Measurements from ENCODE around the gene KCNH8. TPM values are rescaled to one million over a fixed set of nuclear protein-coding genes. Genes with fewer than 3 reads are reported as not detected.

Gene KCNH8
- total RNA-seq, 1 experiment from 2014 or later = 3.7 TPM

- DNase-seq = no peak
- Histone ChIP-seq H3K79me1 (ENCODE audit: insufficient read depth, low read depth, low read length, poor library complexity, severe bottlenecking) (no peaks in the 10 kb centered on the region), H4K91ac (ENCODE audit: insufficient read length, low read depth, low read length) (no peak overlapping the region), H3K4me1 (ENCODE audit: insufficient read depth, low read length) (no peaks in the 10 kb centered on the region), H2BK120ac (ENCODE audit: low read depth, low read length, poor library complexity, severe bottlenecking) (no peak overlapping the region), H3K4me2 (ENCODE audit: insufficient read depth, insufficient read length, low read length) (no peak overlapping the region), H3K9me3 (ENCODE audit: control insufficient read depth, low read depth, low read length) (peaks cover 4% of the 10 kb centered on the region), H4K8ac (replicated peaks; ENCODE audit: insufficient read length, low read depth, low read length) (no peak overlapping the region), H2AK5ac (ENCODE audit: insufficient read length, low read length) (no peak overlapping the region), H3K79me2 (ENCODE audit: insufficient read depth, low read length) (no peaks in the 10 kb centered on the region), H3K23me2 (ENCODE audit: insufficient read length, low read depth, low read length, poor library complexity, severe bottlenecking) (no peaks in the 10 kb centered on the region), H3K56ac (ENCODE audit: insufficient read length, low read depth, low read length) (no peak overlapping the region), H2BK12ac (ENCODE audit: insufficient read length, low read depth, low read length) (no peak overlapping the region), H4K5ac (ENCODE audit: insufficient read length, low read depth, low read length) (no peak overlapping the region), H3K27me3 (ENCODE audit: insufficient read depth, low read length) (no peaks in the 10 kb centered on the region), H2BK5ac (ENCODE audit: insufficient read length, low read length) (no peak overlapping the region), H3T11ph (ENCODE audit: low read length) (no peak overlapping the region), H3K9ac (ENCODE audit: extremely low read depth, insufficient read length, low read length) (no peak overlapping the region), H3K27ac (ENCODE audit: insufficient read length, low read depth, low read length) (no peak overlapping the region), H2BK15ac (ENCODE audit: low read depth, low read length) (no peak overlapping the region), H2BK20ac (ENCODE audit: low read depth, low read length, poor library complexity, severe bottlenecking) (no peak overlapping the region), H3K14ac (ENCODE audit: insufficient read depth, low read length) (no peak overlapping the region), H2AFZ (ENCODE audit: low read length) (no peak overlapping the region), H4K20me1 (ENCODE audit: control insufficient read depth, insufficient read depth, insufficient read length) (no peaks in the 10 kb centered on the region), H3K18ac (ENCODE audit: insufficient read length, low read depth, low read length) (no peak overlapping the region), H3K23ac (ENCODE audit: insufficient read length, low read depth, low read length) (no peak overlapping the region), H3K4ac (ENCODE audit: low read depth, low read length) (no peak overlapping the region)
- peaks cover 6 to 7% of the 10 kb centered on the region in 2 experiments; a peak in 4 of 5 replicates for H3K9me3 Mint-ChIP-seq
- H3K27me3 Mint-ChIP-seq (ENCODE audit: low read depth) = no peaks in the 10 kb centered on the region
- H3K4me3 Mint-ChIP-seq = no peak overlapping the region
- H3K36me3 Mint-ChIP-seq (ENCODE audit: insufficient read depth in 1 of 3, low read depth in 3 of 3) = peaks cover 0 to 5% (median 5%) of the 10 kb centered on the region in 3 experiments; a peak in 5 of 7 replicates
- no peak for TF ChIP-seq CTCF (conservative IDR thresholded peaks at IDR 0.05)
- WGBS (ENCODE audit: extremely low coverage, insufficient read length, low lambda C conversion rate) = no CpG with 5 or more reads among the region's 1 CpG
- no peaks in the 10 kb centered on the region for H3K4me1 Mint-ChIP-seq
- no peak overlapping the region for H3K27ac Mint-ChIP-seq
These were observed 37.9 kb upstream of the KCNH8 start for GRCh38 chr3:19110335-19110895.
